Thyroid gland (tissue), 4 donors: Measurements from ENCODE around the gene GRN. TPM values are rescaled to one million over a fixed set of nuclear protein-coding genes. Genes with fewer than 3 reads are reported as not detected.
A peak's percentile ranks its signal among the peaks of the same experiment; 100 is the strongest.

Source experiments
- DNase-seq, 2 donors: peaks; one replicate each; pipeline ENCODE4 v3.0.0-alpha.2; 2019
- H3K27ac ChIP-seq, 3 donors: fragments of 200-600 bp; sonication (generic); 1 replicate in 2 of 3; 2 replicates in 1 of 3; pipeline ENCODE4 v1.5.1; 2016 to 2019; ENCODE audit warnings: mild to moderate bottlenecking in 1 of 3, moderate library complexity in 1 of 3
- H3K27me3 ChIP-seq: fragments of 200-600 bp; sonication (generic); one replicate; pipeline ENCODE4 v1.5.1; 2019
- H3K36me3 ChIP-seq, 2 donors: fragments of 200-600 bp; sonication (generic); one replicate each; pipeline ENCODE4 v1.5.1; 2016 to 2019
- H3K4me1 ChIP-seq, 2 donors: fragments of 200-600 bp; sonication (generic); one replicate each; pipeline ENCODE4 v1.5.1; 2017 to 2019
- H3K4me3 ChIP-seq, 3 donors: fragments of 200-600 bp; sonication (generic); replicated peaks in 1 of 3; 1 replicate in 2 of 3; 2 replicates in 1 of 3; pipeline ENCODE4 v1.5.1; 2016; ENCODE audit warnings: mild to moderate bottlenecking in 1 of 3
- H3K9me3 ChIP-seq: fragments of 200-600 bp; sonication (generic); one replicate; pipeline ENCODE4 v1.5.1; 2017
- CTCF ChIP-seq, 6 experiments: fragments of 200-600 bp in 3 of 6; fragments of 450-650 bp in 3 of 6; sonication (generic) in 3 of 6; IDR thresholded peaks; one replicate each; pipeline ENCODE4 v1.5.1; 2016 to 2019; ENCODE audit warnings: antibody characterized with exemption in 6 of 6, mild to moderate bottlenecking in 2 of 6, inconsistent platforms in 1 of 6, moderate library complexity in 1 of 6
- POLR2A ChIP-seq, 2 donors: fragments of 450-650 bp; IDR thresholded peaks; one replicate each; pipeline ENCODE4 v1.6.1; 2017; ENCODE audit warnings: antibody characterized with exemption in 2 of 2, mild to moderate bottlenecking in 2 of 2, moderate library complexity in 1 of 2
- WGBS, 2 donors: methylation state at CpG; one replicate each; pipeline ENCODE4 v1.1.5; 2017; 5-methylcytosine and 5-hydroxymethylcytosine counted together
- intact Hi-C: fragments of 100-400 bp; cut with DNase I; formaldehyde crosslinking; loops from one replicate; pipeline ENCODE4 v1.15.1; 2023
- total RNA-seq, 4 donors: library from RNA; depleted of rRNA; stranded (reverse); fragments of >200 nt; gene quantifications; one replicate each; pipeline ENCODE4 v1.2.3, GENCODE V29; 2016

Gene GRN
- total RNA-seq, 4 donors from 2014 or later, result 259 to 292 (median 264) TPM

GRCh38 chr17:44308320-44308818, 36.7 kb upstream of the GRN start, which contains the start of gene RUNDC3A:
RUNDC3A (plus strand) TSS chr17:44308601; CDS start chr17:44308833, 232 bp downstream.
- TF ChIP-seq POLR2A (IDR thresholded peaks at IDR 0.05) (no peak), CTCF (IDR thresholded peaks at IDR 0.05) (no peak)
- Histone ChIP-seq H3K4me1 (peaks cover 22 to 36% of the 10 kb centered on the region in 2 donors), H3K36me3 (no peaks in the 10 kb centered on the region), H3K9me3 (no peaks in the 10 kb centered on the region), H3K27me3 (no peaks in the 10 kb centered on the region), H3K27ac (peak within 1 kb of the TSS; percentile 36 to 74 (median 47)), H3K4me3 (peak within 1 kb of the TSS in 1 of 3 donors; percentile 41)
- peak; percentile 87 for DNase-seq
- intact Hi-C loops, result loop anchor here (5.0 kb wide), 1 partner anchor 199 kb away; no protein-coding TSS in a partner anchor
- whole genome bisulfite sequencing, 2 donors, result 0 to 1% methylated on average over 7 to 18 of the region's 39 CpGs

GRCh38 chr17:44308865-44309264, 36.2 kb upstream of the GRN start:
- Histone ChIP-seq H3K36me3 (no peaks in the 10 kb centered on the region), H3K9me3 (no peaks in the 10 kb centered on the region), H3K27ac (no peak overlapping the region), H3K4me3 (peak overlapping the region in 1 of 3 donors; percentile 41), H3K4me1 (peaks cover 22 to 36% of the 10 kb centered on the region in 2 donors), H3K27me3 (no peaks in the 10 kb centered on the region)
- intact Hi-C loops, result loop anchor here (5.0 kb wide), 1 partner anchor 198 kb away; no protein-coding TSS in a partner anchor
- peak; percentile 7 to 17 for DNase-seq
- TF ChIP-seq POLR2A (IDR thresholded peaks at IDR 0.05), result no peak
- TF ChIP-seq CTCF (IDR thresholded peaks at IDR 0.05), result no peak
- 5 to 6% methylated on average over 11 to 15 of the region's 15 CpGs for whole genome bisulfite sequencing, 2 donors

GRCh38 chr17:44309472-44309871, 35.6 kb upstream of the GRN start:
- Histone ChIP-seq H3K27ac (no peak overlapping the region), H3K4me1 (peaks cover 22 to 34% of the 10 kb centered on the region in 2 donors), H3K36me3 (no peaks in the 10 kb centered on the region), H3K9me3 (no peaks in the 10 kb centered on the region), H3K4me3 (no peak overlapping the region), H3K27me3 (no peaks in the 10 kb centered on the region)
- TF ChIP-seq POLR2A (IDR thresholded peaks at IDR 0.05) (no peak), CTCF (IDR thresholded peaks at IDR 0.05) (no peak)
- intact Hi-C loops, result loop anchor here (5.0 kb wide), 1 partner anchor 198 kb away; no protein-coding TSS in a partner anchor
- DNase-seq, result no peak
- 81 to 84% methylated on average over 5 of the region's 5 CpGs for WGBS, 2 donors

- 93 to 94% methylated on average over 2 of the region's 2 CpGs for WGBS, 2 donors
- Histone ChIP-seq H3K27me3 (no peaks in the 10 kb centered on the region), H3K9me3 (no peaks in the 10 kb centered on the region), H3K4me1 (peaks cover 18 to 32% of the 10 kb centered on the region in 2 donors), H3K27ac (no peak overlapping the region), H3K36me3 (no peaks in the 10 kb centered on the region), H3K4me3 (no peak overlapping the region)
- no peak for DNase-seq
- no peak for TF ChIP-seq CTCF (IDR thresholded peaks at IDR 0.05)
- TF ChIP-seq POLR2A (IDR thresholded peaks at IDR 0.05), result no peak
- intact Hi-C loops, result no loop called here
These were observed 34.9 kb upstream of the GRN start for GRCh38 chr17:44310188-44310587.

GRCh38 chr17:44310609-44311376, 34.3 kb upstream of the GRN start:
- Histone ChIP-seq H3K9me3 (no peaks in the 10 kb centered on the region), H3K4me3 (no peak overlapping the region), H3K4me1 (peaks cover 14 to 31% of the 10 kb centered on the region in 2 donors), H3K27me3 (no peaks in the 10 kb centered on the region), H3K36me3 (no peaks in the 10 kb centered on the region), H3K27ac (no peak overlapping the region)
- TF ChIP-seq POLR2A (IDR thresholded peaks at IDR 0.05) (no peak), CTCF (IDR thresholded peaks at IDR 0.05) (no peak)
- WGBS, 2 donors, result 84 to 88% methylated on average over 8 to 10 of the region's 10 CpGs
- no peak for DNase-seq
- intact Hi-C loops, result no loop called here
